DOHH2 (cell line): ENCODE data around the gene CHRNA5.
A peak's percentile ranks its signal among the peaks of the same experiment; 100 is the strongest.

Experiments
- H3F3A ChIP-seq: fragments of 200-600 bp; sonication (generic), shearing (Covaris generic); 2 replicates; pipeline ENCODE4 v1.6.0; 2016; ENCODE audit warnings: antibody characterized with exemption, mild to moderate bottlenecking; ENCODE audit not compliant: control insufficient read depth, insufficient read depth
- H3K27ac ChIP-seq: fragments of 200-600 bp; sonication (generic); 2 replicates; pipeline ENCODE4 v1.5.1; 2014; ENCODE audit warnings: low read depth, mild to moderate bottlenecking, low read length, moderate library complexity
- H3K27me3 ChIP-seq: fragments of 200-600 bp; sonication (generic); 2 replicates; pipeline ENCODE4 v1.6.1; 2014; ENCODE audit warnings: mild to moderate bottlenecking, low read length, mixed read lengths; ENCODE audit not compliant: control insufficient read depth
- H3K36me3 ChIP-seq: fragments of 200-600 bp; sonication (generic); 2 replicates; pipeline ENCODE4 v1.6.1; 2014; ENCODE audit warnings: mild to moderate bottlenecking, low read length, moderate library complexity, mixed read lengths; ENCODE audit not compliant: control insufficient read depth
- H3K4me1 ChIP-seq: fragments of 200-600 bp; sonication (generic); 2 replicates; pipeline ENCODE4 v1.6.1; 2014; ENCODE audit warnings: mild to moderate bottlenecking, low read length, mixed read lengths; ENCODE audit not compliant: control insufficient read depth
- H3K4me2 ChIP-seq: fragments of 200-600 bp; sonication (generic); 2 replicates; pipeline ENCODE4 v1.6.0; 2014; ENCODE audit warnings: mild to moderate bottlenecking, low read length, moderate library complexity
- H3K4me3 ChIP-seq: fragments of 200-600 bp; sonication (generic); 2 replicates; pipeline ENCODE4 v1.5.1; 2014; ENCODE audit warnings: mild to moderate bottlenecking, low read length, mixed read lengths
- H3K79me2 ChIP-seq: fragments of 200-600 bp; sonication (generic); 2 replicates; pipeline ENCODE4 v1.6.1; 2014; ENCODE audit warnings: mild to moderate bottlenecking, low read length, mixed read lengths; ENCODE audit not compliant: control insufficient read depth
- H3K9me2 ChIP-seq: fragments of 200-600 bp; sonication (generic); replicated peaks from 2 replicates; pipeline ENCODE4 v1.6.1; 2014; ENCODE audit warnings: mild to moderate bottlenecking, low read length, mixed read lengths; ENCODE audit not compliant: control insufficient read depth
- H3K9me3 ChIP-seq: fragments of 200-600 bp; sonication (generic); 2 replicates; pipeline ENCODE4 v1.6.1; 2014; ENCODE audit warnings: antibody characterized with exemption, low read length, mixed read lengths; ENCODE audit not compliant: control insufficient read depth, insufficient read depth
- H4K20me1 ChIP-seq: fragments of 200-600 bp; sonication (generic); 2 replicates; pipeline ENCODE4 v1.6.0; 2014; ENCODE audit warnings: low read depth, mild to moderate bottlenecking, antibody characterized with exemption, low read length, moderate library complexity; ENCODE audit not compliant: control insufficient read depth, insufficient read depth
- CTCF ChIP-seq: fragments of 200-600 bp; sonication (generic); IDR thresholded peaks from one replicate; pipeline ENCODE4 v1.5.1; 2014; ENCODE audit warnings: antibody characterized with exemption, mild to moderate bottlenecking, low read depth, low read length; ENCODE audit not compliant: poor library complexity, severe bottlenecking
- EZH2phosphoT487 ChIP-seq: fragments of 200-600 bp; sonication (generic); IDR thresholded peaks from 2 replicates; pipeline ENCODE4 v1.6.1; 2017; ENCODE audit warnings: borderline replicate concordance, mild to moderate bottlenecking, antibody characterized with exemption, low read length, moderate library complexity, mixed read lengths

The CHRNA5 gene

GRCh38 chr15:78565951-78566774 is 843 bp downstream of the CHRNA5 start:
- Histone ChIP-seq H3K79me2 (peaks cover 8% of the 10 kb centered on the region), H3K27ac (no peak overlapping the region), H3K9me3 (no peaks in the 10 kb centered on the region), H3K4me1 (peaks cover 21% of the 10 kb centered on the region), H3K4me2 (peak overlapping the region; percentile 89), H3K36me3 (no peaks in the 10 kb centered on the region), H3K4me3 (peak overlapping the region; percentile 85), H3K9me2 (no peaks in the 10 kb centered on the region), H3K27me3 (peaks cover 10% of the 10 kb centered on the region), H4K20me1 (no peaks in the 10 kb centered on the region), H3F3A (peaks cover 9% of the 10 kb centered on the region; the same call in 1 of the 2 replicates)
- no peak for TF ChIP-seq CTCF
- TF ChIP-seq EZH2phosphoT487: no peak

GRCh38 chr15:78567531-78567930 is 2.2 kb downstream of the CHRNA5 start:
- no peak overlapping the region for H3K27ac ChIP-seq
- H3K9me3 ChIP-seq: no peaks in the 10 kb centered on the region
- no peak overlapping the region for H3K4me3 ChIP-seq
- H3K79me2 ChIP-seq: peaks cover 8% of the 10 kb centered on the region
- peaks cover 10% of the 10 kb centered on the region for H3K27me3 ChIP-seq
- TF ChIP-seq CTCF (no peak), EZH2phosphoT487 (no peak)
- H3K4me1 ChIP-seq: peaks cover 21% of the 10 kb centered on the region
- peaks cover 9% of the 10 kb centered on the region; the same call in 1 of the 2 replicates for H3F3A ChIP-seq
- H3K4me2 ChIP-seq: peak overlapping the region; percentile 24; the same call in 1 of the 2 replicates
- no peaks in the 10 kb centered on the region for H3K36me3 ChIP-seq
- no peaks in the 10 kb centered on the region for H3K9me2 ChIP-seq
- no peaks in the 10 kb centered on the region for H4K20me1 ChIP-seq

GRCh38 chr15:78570710-78571109 is 5.4 kb downstream of the CHRNA5 start:
- Histone ChIP-seq H4K20me1 (no peaks in the 10 kb centered on the region), H3K9me2 (no peaks in the 10 kb centered on the region), H3K79me2 (peaks cover 8% of the 10 kb centered on the region), H3K9me3 (no peaks in the 10 kb centered on the region), H3K27me3 (peaks cover 10% of the 10 kb centered on the region), H3K27ac (no peak overlapping the region), H3K4me2 (no peak overlapping the region), H3K36me3 (no peaks in the 10 kb centered on the region), H3F3A (0 out of 2 replicates have a peak, but pooled peaks cover 2% of the 10 kb centered on the region), H3K4me3 (no peak overlapping the region), H3K4me1 (peaks cover 15% of the 10 kb centered on the region)
- TF ChIP-seq EZH2phosphoT487: no peak
- TF ChIP-seq CTCF: no peak
